Activated T-helper 17 cell treated with anti-CD3 and anti-CD28 coated beads, Interleukin-2, amount 50 U/mL, for 72 hours (primary cell): ENCODE data around the gene SLC29A3. TPM values are rescaled to one million over a fixed set of nuclear protein-coding genes. Genes with fewer than 3 reads are reported as not detected.
"Not testable (repeated sequence)": the region's sequence is repeated elsewhere in the genome, so short reads cannot be mapped to it uniquely, and the experiment has no call there.

Experiments used
- ATAC-seq: fragments of 150-1000 bp; cut with Tn5 transposase; replicated peaks from 2 replicates; pipeline ENCODE4 v1.10.0; 2021; ENCODE audit warnings: mild to moderate bottlenecking, moderate library complexity
- H3K27ac Mint-ChIP-seq: one replicate; pipeline ENCODE4 v1.8.0; 2022; ENCODE audit warnings: mixed read lengths
- H3K27me3 Mint-ChIP-seq: one replicate; pipeline ENCODE4 v1.8.0; 2022; ENCODE audit warnings: mixed read lengths
- H3K36me3 Mint-ChIP-seq: one replicate; pipeline ENCODE4 v1.8.0; 2022; ENCODE audit warnings: low read depth, mild to moderate bottlenecking, mixed read lengths
- H3K4me1 Mint-ChIP-seq: one replicate; pipeline ENCODE4 v1.8.0; 2022; ENCODE audit warnings: mixed read lengths
- H3K4me3 Mint-ChIP-seq: one replicate; pipeline ENCODE4 v1.8.0; 2022; ENCODE audit warnings: mild to moderate bottlenecking, mixed read lengths
- H3K9me3 Mint-ChIP-seq: one replicate; pipeline ENCODE4 v1.8.0; 2022; ENCODE audit warnings: mixed read lengths
- total RNA-seq, 2 donors: library from RNA; stranded (reverse); gene quantifications; one replicate each; pipeline ENCODE4 v1.2.3, GENCODE V29; 2022

Gene SLC29A3
- total RNA-seq, 2 donors from 2014 or later: 2.7 to 3.4 TPM

DNA sequence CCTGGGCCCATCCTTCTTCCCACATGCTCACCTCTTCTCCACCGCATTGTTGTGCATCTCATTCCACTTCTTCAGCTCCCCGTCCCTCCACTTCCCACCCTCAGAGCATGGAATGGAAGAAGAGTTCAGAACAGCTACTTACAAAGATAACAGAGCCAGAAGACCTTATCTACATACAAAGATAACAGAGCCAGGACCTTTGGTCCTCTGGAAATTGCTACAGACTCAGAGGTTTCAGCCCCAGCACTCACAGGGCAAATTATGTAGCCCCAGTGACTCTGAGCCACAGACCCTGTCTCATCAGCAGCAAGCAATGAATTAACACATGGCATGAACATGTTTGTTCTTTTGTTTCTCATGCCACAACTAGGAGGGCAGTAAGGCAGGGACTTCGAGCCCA lies 28.7 kb upstream of the SLC29A3 start:
- no peaks in the 10 kb centered on the region for H3K4me1 Mint-ChIP-seq
- peaks cover 2% of the 10 kb centered on the region for H3K27me3 Mint-ChIP-seq
- no peaks in the 10 kb centered on the region for H3K36me3 Mint-ChIP-seq
- ATAC-seq: no peak
- H3K4me3 Mint-ChIP-seq: no peak overlapping the region
- H3K9me3 Mint-ChIP-seq: no peaks in the 10 kb centered on the region
- no peak overlapping the region for H3K27ac Mint-ChIP-seq

DNA sequence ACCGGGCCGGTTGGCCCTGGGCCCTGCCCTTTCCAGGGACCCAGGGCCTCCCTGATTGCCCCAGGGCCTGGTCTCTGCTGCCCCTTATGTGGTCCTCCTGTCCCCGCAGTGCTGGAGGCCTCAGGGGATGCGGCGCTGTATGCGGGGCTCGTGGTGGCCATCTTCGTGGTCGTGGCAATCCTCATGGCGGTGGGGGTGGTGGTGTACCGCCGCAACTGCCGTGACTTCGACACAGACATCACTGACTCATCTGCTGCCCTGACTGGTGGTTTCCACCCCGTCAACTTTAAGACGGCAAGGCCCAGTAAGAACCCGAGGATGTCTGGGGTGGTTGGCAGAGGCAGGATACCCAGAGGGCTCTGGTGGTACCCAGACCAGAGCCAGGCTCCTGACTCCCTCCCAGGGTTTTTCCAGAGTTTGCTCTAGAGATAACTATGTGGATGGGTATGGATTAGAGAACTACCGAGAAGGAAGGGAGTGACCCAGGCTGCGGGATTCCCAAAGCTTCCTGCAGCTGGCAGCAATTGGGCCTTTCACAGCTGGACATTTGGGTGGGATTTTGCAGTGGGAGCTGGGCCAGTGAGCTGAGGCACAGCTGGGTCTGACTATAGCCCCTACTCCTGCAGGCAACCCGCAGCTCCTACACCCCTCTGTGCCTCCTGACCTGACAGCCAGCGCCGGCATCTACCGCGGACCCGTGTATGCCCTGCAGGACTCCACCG lies 28.1 kb upstream of the SLC29A3 start:
- H3K4me3 Mint-ChIP-seq: no peak overlapping the region
- no peak overlapping the region for H3K27ac Mint-ChIP-seq
- H3K4me1 Mint-ChIP-seq: no peaks in the 10 kb centered on the region
- no peaks in the 10 kb centered on the region for H3K36me3 Mint-ChIP-seq
- peak; percentile 26 for ATAC-seq
- H3K9me3 Mint-ChIP-seq: no peaks in the 10 kb centered on the region
- H3K27me3 Mint-ChIP-seq: peaks cover 4% of the 10 kb centered on the region

DNA sequence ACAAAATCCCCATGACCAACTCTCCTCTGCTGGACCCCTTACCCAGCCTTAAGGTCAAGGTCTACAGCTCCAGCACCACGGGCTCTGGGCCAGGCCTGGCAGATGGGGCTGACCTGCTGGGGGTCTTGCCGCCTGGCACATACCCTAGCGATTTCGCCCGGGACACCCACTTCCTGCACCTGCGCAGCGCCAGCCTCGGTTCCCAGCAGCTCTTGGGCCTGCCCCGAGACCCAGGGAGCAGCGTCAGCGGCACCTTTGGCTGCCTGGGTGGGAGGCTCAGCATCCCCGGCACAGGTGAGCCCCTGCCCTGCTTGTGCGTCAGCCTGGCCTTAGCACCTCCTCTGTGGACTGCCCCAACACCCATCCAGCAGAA lies 27.5 kb upstream of the SLC29A3 start:
- no peak overlapping the region for H3K27ac Mint-ChIP-seq
- no peak overlapping the region for H3K4me3 Mint-ChIP-seq
- H3K36me3 Mint-ChIP-seq: no peaks in the 10 kb centered on the region
- H3K27me3 Mint-ChIP-seq: peaks cover 4% of the 10 kb centered on the region
- H3K9me3 Mint-ChIP-seq: no peaks in the 10 kb centered on the region
- H3K4me1 Mint-ChIP-seq: no peaks in the 10 kb centered on the region
- no peak for ATAC-seq

DNA sequence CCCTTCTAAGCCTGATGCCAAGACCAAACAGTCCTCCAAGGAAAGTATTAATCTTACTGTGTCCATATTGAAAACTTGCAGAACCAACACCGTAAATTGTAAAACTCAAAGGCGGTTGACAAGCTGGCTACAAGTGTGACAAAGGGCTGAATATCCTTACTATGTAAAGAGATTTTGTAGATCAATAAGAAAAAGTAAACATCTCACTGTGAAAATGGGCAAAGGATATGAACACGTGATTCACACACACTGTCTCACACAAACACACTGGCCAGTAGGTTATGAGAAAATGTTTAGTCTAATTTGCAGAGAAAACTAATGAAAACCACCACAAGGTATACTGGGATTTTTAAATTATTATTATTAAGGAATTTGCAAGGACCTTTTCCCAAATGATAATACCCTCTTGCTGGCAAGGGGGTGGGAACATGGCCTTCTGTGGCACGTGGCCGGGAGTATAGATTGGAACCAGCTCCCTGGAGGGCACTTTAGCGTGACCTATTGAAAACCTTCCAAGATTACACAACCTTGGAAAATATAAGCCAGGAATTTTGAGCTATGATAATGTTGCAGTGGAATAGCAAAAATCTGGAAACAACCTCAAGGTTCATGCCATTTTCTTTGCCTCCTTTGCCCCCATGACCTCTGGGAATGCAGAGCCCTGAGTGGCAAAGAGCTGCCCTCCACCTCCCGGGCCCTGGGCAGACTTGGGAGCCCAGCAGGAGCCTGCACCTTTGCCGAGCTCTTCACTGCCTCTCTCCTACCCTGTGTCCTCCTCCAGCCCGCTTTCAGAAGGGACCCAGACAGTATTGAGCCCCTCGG lies 26.2 kb upstream of the SLC29A3 start:
- H3K27ac Mint-ChIP-seq: no peak overlapping the region
- no peaks in the 10 kb centered on the region for H3K9me3 Mint-ChIP-seq
- no peak overlapping the region for H3K4me3 Mint-ChIP-seq
- H3K27me3 Mint-ChIP-seq: peaks cover 4% of the 10 kb centered on the region
- no peaks in the 10 kb centered on the region for H3K4me1 Mint-ChIP-seq
- ATAC-seq: no peak
- no peaks in the 10 kb centered on the region for H3K36me3 Mint-ChIP-seq

DNA sequence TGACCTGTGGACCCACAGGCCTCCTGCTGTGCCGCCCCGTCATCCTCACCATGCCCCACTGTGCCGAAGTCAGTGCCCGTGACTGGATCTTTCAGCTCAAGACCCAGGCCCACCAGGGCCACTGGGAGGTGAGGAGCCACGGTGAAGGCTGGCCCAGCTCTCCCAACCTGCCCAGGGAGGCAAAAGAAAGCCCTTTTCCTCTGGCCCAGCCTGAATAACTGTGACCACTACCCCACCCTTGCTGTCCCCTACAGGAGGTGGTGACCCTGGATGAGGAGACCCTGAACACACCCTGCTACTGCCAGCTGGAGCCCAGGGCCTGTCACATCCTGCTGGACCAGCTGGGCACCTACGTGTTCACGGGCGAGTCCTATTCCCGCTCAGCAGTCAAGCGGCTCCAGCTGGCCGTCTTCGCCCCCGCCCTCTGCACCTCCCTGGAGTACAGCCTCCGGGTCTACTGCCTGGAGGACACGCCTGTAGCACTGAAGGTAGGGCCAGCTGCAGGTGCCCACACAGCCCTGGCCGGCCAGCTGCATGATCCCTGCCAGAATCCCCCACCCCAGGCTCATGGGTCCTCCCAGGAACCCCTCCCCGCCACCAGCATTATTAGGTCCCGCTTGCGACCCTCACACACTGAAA lies 25.5 kb upstream of the SLC29A3 start:
- no peak for ATAC-seq
- no peaks in the 10 kb centered on the region for H3K4me1 Mint-ChIP-seq
- no peak overlapping the region for H3K27ac Mint-ChIP-seq
- no peak overlapping the region for H3K4me3 Mint-ChIP-seq
- no peaks in the 10 kb centered on the region for H3K36me3 Mint-ChIP-seq
- no peaks in the 10 kb centered on the region for H3K9me3 Mint-ChIP-seq
- H3K27me3 Mint-ChIP-seq: peaks cover 4% of the 10 kb centered on the region

DNA sequence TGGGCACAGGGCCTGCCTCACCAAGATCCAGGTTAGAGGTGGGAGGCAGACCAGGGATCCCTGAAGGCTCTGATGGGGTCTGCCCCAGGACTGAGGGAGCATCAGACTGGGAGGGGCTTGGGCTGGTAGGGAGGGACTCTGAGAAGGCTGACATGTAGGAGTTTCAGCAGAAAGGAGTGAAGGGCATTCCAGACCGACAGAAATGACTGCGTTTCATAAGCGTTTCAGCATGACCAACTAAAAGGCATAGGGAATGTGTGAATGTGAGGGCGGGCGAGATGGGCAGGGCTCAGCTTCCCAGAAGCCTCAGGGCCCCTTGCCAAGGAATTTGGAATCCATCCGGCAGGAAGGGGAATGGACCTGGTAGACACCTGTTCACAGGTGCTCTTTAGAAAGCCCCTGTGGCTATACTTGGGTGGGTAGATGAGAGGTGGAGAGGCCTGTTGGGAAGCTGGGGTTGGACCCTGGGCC lies 24.9 kb upstream of the SLC29A3 start:
- no peaks in the 10 kb centered on the region for H3K36me3 Mint-ChIP-seq
- ATAC-seq: no peak
- H3K4me1 Mint-ChIP-seq: no peaks in the 10 kb centered on the region
- no peak overlapping the region for H3K4me3 Mint-ChIP-seq
- peaks cover 4% of the 10 kb centered on the region for H3K27me3 Mint-ChIP-seq
- H3K9me3 Mint-ChIP-seq: no peaks in the 10 kb centered on the region
- no peak overlapping the region for H3K27ac Mint-ChIP-seq

DNA sequence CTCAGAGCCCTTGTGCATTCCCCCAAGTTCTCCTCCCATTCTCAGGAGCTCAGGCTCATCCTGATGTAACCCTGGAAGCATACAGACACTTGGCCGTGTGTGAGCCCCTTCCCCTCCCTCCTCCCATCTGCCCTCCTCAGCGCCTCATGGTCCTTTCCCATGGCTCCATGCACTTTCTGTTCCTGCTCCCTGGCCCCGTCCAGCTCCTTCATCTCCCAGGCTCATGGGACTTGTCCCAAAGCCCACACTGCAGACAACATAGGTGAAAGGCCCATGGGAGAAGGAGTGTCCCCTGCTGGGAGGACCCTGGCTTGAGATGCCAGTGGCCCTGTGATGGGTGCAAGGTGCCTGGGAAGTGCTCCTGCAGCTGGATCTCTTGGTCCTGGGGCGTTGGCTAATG lies 24.2 kb upstream of the SLC29A3 start:
- H3K4me1 Mint-ChIP-seq: peaks cover 5% of the 10 kb centered on the region
- no peaks in the 10 kb centered on the region for H3K36me3 Mint-ChIP-seq
- H3K27me3 Mint-ChIP-seq: peaks cover 8% of the 10 kb centered on the region
- ATAC-seq: no peak
- no peak overlapping the region for H3K4me3 Mint-ChIP-seq
- H3K9me3 Mint-ChIP-seq: no peaks in the 10 kb centered on the region
- no peak overlapping the region for H3K27ac Mint-ChIP-seq

DNA sequence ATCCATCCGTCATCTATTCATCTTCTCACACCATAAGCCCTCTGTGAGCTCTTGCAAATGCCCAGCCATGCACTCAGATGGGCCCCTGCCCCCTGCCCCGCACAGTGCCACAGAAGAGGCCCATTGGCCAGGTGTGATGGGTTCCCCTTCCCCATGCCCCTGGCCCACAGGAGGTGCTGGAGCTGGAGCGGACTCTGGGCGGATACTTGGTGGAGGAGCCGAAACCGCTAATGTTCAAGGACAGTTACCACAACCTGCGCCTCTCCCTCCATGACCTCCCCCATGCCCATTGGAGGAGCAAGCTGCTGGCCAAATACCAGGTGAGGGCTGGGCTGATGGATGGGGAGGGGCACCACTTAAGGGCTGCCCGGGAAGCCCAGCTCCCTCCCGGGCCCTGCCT lies 23.4 kb upstream of the SLC29A3 start:
- H3K4me1 Mint-ChIP-seq: peaks cover 5% of the 10 kb centered on the region
- no peak overlapping the region for H3K27ac Mint-ChIP-seq
- ATAC-seq: no peak
- no peaks in the 10 kb centered on the region for H3K9me3 Mint-ChIP-seq
- peaks cover 8% of the 10 kb centered on the region for H3K27me3 Mint-ChIP-seq
- no peak overlapping the region for H3K4me3 Mint-ChIP-seq
- H3K36me3 Mint-ChIP-seq: no peaks in the 10 kb centered on the region

DNA sequence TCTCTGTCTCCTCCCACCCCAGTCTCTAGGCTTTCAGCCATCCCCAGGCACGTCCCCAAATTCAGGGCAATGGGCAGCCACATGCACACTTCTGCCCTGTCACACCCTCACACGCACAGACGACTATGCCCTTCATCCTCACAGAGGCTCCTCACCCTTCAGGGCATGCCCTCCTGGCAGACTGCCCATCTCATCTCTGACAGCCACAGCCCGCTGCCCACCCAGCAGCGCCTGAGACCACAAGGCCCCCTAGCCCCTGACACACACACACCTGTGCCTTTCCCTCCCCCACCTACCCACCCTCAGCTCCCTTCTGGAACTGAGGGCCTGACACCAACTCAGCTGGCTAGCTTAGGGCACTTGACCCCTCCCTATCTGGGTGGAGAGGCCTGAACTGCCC lies 23.0 kb upstream of the SLC29A3 start:
- H3K9me3 Mint-ChIP-seq: no peaks in the 10 kb centered on the region
- no peaks in the 10 kb centered on the region for H3K36me3 Mint-ChIP-seq
- no peak overlapping the region for H3K27ac Mint-ChIP-seq
- ATAC-seq: no peak
- H3K27me3 Mint-ChIP-seq: peaks cover 8% of the 10 kb centered on the region
- no peak overlapping the region for H3K4me3 Mint-ChIP-seq
- peaks cover 5% of the 10 kb centered on the region for H3K4me1 Mint-ChIP-seq

DNA sequence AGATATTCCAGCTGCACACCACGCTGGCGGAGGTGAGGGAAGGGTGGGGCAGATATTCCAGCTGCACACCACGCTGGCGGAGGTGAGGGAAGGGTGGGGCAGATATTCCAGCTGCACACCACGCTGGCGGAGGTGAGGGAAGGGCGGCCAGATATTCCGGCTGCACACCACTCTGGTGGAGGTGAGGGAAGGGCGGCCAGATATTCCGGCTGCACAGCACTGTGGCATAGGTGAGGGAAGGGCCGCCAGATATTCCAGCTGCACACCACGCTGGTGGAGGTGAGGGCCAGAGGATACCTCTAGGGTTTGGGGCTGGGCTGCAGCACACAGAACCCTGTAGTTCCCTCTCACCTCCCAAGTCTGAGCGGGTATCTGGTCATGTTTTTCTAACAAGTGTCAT lies 22.2 kb upstream of the SLC29A3 start:
- H3K36me3 Mint-ChIP-seq, H3K4me3 Mint-ChIP-seq, H3K27me3 Mint-ChIP-seq, H3K4me1 Mint-ChIP-seq, H3K9me3 Mint-ChIP-seq, H3K27ac Mint-ChIP-seq, ATAC-seq: not testable (repeated sequence)

DNA sequence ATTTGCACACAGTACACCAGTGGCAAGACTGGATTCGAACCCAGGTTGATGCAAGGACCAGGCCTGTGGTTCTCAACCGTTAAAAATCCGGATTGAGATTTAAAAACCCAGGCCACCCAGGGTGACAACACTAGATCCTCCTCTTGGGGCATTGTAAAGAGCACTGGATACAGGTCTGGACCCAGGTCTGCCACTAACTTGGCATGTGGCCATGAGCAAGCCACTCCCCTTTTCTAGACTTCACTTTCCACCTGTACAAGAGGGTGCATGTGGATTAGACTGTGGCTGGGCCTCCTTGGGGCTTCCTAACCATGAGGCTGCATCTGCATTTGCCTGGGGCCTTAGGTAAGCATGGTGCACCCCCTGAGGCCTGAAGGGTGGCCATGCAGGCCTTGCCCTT lies 21.7 kb upstream of the SLC29A3 start:
- Mint-ChIP-seq H3K9me3 (no peaks in the 10 kb centered on the region), H3K4me3 (no peak overlapping the region), H3K4me1 (peaks cover 5% of the 10 kb centered on the region), H3K36me3 (no peaks in the 10 kb centered on the region), H3K27me3 (peaks cover 11% of the 10 kb centered on the region), H3K27ac (no peak overlapping the region)
- no peak for ATAC-seq

DNA sequence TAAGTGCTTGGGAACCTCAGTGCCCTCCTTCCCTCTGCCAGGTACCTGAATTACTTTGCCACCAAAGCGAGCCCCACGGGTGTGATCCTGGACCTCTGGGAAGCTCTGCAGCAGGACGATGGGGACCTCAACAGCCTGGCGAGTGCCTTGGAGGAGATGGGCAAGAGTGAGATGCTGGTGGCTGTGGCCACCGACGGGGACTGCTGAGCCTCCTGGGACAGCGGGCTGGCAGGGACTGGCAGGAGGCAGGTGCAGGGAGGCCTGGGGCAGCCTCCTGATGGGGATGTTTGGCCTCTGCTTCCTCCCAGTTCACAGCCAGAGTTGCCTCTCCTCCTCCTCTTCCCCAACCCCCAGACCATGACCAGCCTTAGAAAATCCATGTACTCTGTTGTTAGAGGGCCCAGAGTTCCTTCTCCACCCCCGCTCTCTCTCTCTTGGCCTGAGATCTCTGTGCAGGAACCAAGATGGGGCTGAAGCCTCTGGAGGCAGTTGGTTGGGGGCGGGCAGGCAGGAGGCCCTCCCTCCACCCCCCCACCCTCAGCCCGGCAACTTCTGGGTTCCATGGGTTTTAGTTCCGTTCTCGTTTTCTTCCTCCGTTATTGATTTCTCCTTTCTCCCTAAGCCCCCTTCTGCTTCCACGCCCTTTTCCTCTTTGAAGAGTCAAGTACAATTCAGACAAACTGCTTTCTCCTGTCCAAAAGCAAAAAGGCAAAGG lies 19.8 kb upstream of the SLC29A3 start:
- Mint-ChIP-seq H3K27me3 (peaks cover 11% of the 10 kb centered on the region), H3K4me3 (no peak overlapping the region), H3K36me3 (no peaks in the 10 kb centered on the region), H3K4me1 (peaks cover 5% of the 10 kb centered on the region), H3K27ac (no peak overlapping the region), H3K9me3 (no peaks in the 10 kb centered on the region)
- no peak for ATAC-seq

DNA sequence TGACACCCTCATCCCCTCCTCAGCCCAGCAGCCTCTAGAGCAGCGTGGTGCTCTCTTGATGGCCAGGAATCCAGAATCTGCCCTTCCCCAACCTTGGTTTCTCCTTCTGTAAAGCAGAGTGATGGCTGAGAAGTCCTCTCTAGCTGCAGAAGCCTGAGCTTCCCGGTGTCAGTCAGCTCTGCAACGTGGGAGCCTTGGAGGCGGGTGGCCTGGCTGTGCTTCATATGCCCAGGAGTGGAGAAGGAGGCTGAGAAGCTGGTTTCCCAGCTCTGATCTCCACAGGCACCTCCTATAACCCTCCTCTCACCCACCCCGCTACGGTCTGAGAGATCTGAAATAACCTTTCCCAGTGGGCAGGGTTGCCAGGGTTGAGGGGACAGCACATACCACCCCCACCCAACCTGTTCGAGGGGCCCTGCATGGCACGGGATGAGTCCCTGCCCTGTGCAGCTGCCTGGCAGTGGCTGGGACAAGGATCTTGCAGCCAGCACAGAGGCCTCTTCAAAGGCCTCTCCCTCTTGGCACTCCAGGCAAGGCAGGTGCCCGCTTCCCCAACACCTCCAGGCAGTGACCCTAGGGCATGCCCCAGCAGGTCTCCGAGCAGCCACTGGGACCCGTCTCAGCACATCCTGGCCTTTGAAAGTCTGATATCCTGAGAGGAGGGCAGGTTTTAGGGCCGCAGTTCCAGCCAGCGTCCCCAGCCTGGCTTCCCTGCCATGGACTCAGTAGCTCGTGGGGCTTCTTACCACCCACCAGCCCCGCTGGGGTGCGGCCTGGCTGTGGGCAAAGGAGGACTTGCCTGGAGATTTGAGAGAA lies 18.3 kb upstream of the SLC29A3 start:
- no peaks in the 10 kb centered on the region for H3K9me3 Mint-ChIP-seq
- H3K4me3 Mint-ChIP-seq: no peak overlapping the region
- no peak overlapping the region for H3K27ac Mint-ChIP-seq
- H3K4me1 Mint-ChIP-seq: peaks cover 5% of the 10 kb centered on the region
- H3K27me3 Mint-ChIP-seq: peaks cover 7% of the 10 kb centered on the region
- no peak for ATAC-seq
- no peaks in the 10 kb centered on the region for H3K36me3 Mint-ChIP-seq
